GM12878 (cell line): ENCODE results near the gene MSGN1. TPM values are rescaled to one million over a fixed set of nuclear protein-coding genes. Genes with fewer than 3 reads are reported as not detected.

Experiments used
- BHLHE40 ChIP-seq, 2 experiments: fragments of 450-650 bp in 1 of 2; IDR thresholded peaks; 2 replicates each; pipeline ENCODE4 v1.6.1; 2011 to 2017; ENCODE audit warnings: low read depth in 2 of 2, borderline replicate concordance in 1 of 2, improper control_type of control experiment in 1 of 2, low read length in 1 of 2, mild to moderate bottlenecking in 1 of 2
- HDGF ChIP-seq: fragments of 450-650 bp; IDR thresholded peaks from 2 replicates; pipeline ENCODE4 v1.6.1; 2016; ENCODE audit warnings: antibody characterized with exemption
- NR2F1 ChIP-seq: fragments of 450-650 bp; conservative IDR thresholded peaks from 2 replicates; pipeline ENCODE4 v1.6.1; 2017; ENCODE audit warnings: mild to moderate bottlenecking
- NRF1 ChIP-seq: conservative IDR thresholded peaks from 2 replicates; pipeline ENCODE4 v1.6.1; 2011; ENCODE audit warnings: mild to moderate bottlenecking, low read depth, low read length, improper control_type of control experiment
- PAX8 ChIP-seq: fragments of 450-650 bp; IDR thresholded peaks from 2 replicates; pipeline ENCODE4 v1.6.1; 2017; ENCODE audit warnings: mild to moderate bottlenecking, moderate library complexity
- RAD21 ChIP-seq: IDR thresholded peaks from 2 replicates; pipeline ENCODE4 v1.6.1; 2011; ENCODE audit warnings: mild to moderate bottlenecking, low read depth, low read length, moderate library complexity; ENCODE audit not compliant: insufficient read depth
- RBBP5 ChIP-seq: fragments of 200-600 bp; sonication (generic); conservative IDR thresholded peaks from 2 replicates; pipeline ENCODE4 v1.6.1; 2016
- RFX5 ChIP-seq: IDR thresholded peaks from 2 replicates; pipeline ENCODE4 v1.6.1; 2011; ENCODE audit warnings: low read depth, low read length, improper control_type of control experiment
- RUNX3 ChIP-seq: IDR thresholded peaks from 2 replicates; pipeline ENCODE4 v1.6.1; 2012; ENCODE audit warnings: low read length, inconsistent platforms
- YY1 ChIP-seq: IDR thresholded peaks from 2 replicates; pipeline ENCODE4 v1.6.1; 2011; ENCODE audit warnings: low read depth, mild to moderate bottlenecking, low read length
- ZBTB11 ChIP-seq: fragments of 450-650 bp; formaldehyde crosslinking; IDR thresholded peaks from 2 replicates; pipeline ENCODE4 v1.5.0; 2022; ENCODE audit warnings: mild to moderate bottlenecking, missing genetic modification characterization
- polyA plus RNA-seq, 11 experiments: library from polyadenylated mRNA; depleted of rRNA in 4 of 11; unstranded in 6 of 11; stranded (reverse) in 5 of 11; fragments of >200 nt; fragmentation: Nextera tagmentation in 4 of 11; fragmentation: Illumina TruSeq in 1 of 11; extraction: Ambion mirVana in 4 of 11; extraction: Trizol in 1 of 11; gene quantifications; 1 replicate in 1 of 11; 2 replicates in 10 of 11; pipeline versions ENCODE4 v1.2.1 to v1.2.3, GENCODE V29; 2011 to 2016; ENCODE audit warnings: inconsistent platforms in 2 of 11, missing spikeins in 2 of 11, low read depth in 1 of 11
- total RNA-seq, 4 experiments: library from RNA; depleted of rRNA in 3 of 4; stranded (reverse); fragments of >200 nt in 3 of 4; fragmentation: Illumina TruSeq in 1 of 4; extraction: Trizol in 1 of 4; gene quantifications; 2 replicates each; pipeline versions ENCODE4 v1.2.1 to v1.2.3, GENCODE V29; 2013 to 2021
- TF ChIP-seq, protein P1 (sequence below), 3 experiments: IDR thresholded peaks in 2 of 3; conservative IDR thresholded peaks in 1 of 3; 2 replicates each; pipeline ENCODE4 v1.5.1; 2011; ENCODE audit warnings: low read depth in 3 of 3, low read length in 3 of 3, mild to moderate bottlenecking in 3 of 3, control low read depth in 2 of 3, moderate library complexity in 2 of 3, inconsistent platforms in 1 of 3, mixed read lengths in 1 of 3; ENCODE audit not compliant: control insufficient read depth in 2 of 3, insufficient read depth in 1 of 3; ENCODE audit errors: extremely low read depth in 1 of 3
- TF ChIP-seq, protein P2 (sequence below): fragments of 450-650 bp; IDR thresholded peaks from 2 replicates; pipeline ENCODE4 v1.6.1; 2016; ENCODE audit warnings: mild to moderate bottlenecking
- TF ChIP-seq, protein P3 (sequence below): IDR thresholded peaks from 2 replicates; pipeline ENCODE4 v1.6.1; 2011; ENCODE audit warnings: low read depth, low read length, improper control_type of control experiment, borderline replicate concordance

MSGN1 gene
- total and polyA plus RNA-seq, 10 of the 15 experiments (the other 5 are each of a cell fraction or from before 2014, with no cell fraction given), result 0.27 TPM; not detected in 9

GRCh38 chr2:17830053-17831034 lies 14.1 kb downstream of the MSGN1 start (continued):
- TF ChIP-seq ZBTB11, result no peak
- TF ChIP-seq RFX5, result no peak
- TF ChIP-seq BHLHE40 (IDR thresholded peaks at IDR 0.05; ENCODE audit: borderline replicate concordance in 1 of 2, low read depth in 2 of 2, low read length in 1 of 2), result peak; percentile 34 to 41; a peak in 1 of 4 replicates
- TF ChIP-seq, protein P1, sequence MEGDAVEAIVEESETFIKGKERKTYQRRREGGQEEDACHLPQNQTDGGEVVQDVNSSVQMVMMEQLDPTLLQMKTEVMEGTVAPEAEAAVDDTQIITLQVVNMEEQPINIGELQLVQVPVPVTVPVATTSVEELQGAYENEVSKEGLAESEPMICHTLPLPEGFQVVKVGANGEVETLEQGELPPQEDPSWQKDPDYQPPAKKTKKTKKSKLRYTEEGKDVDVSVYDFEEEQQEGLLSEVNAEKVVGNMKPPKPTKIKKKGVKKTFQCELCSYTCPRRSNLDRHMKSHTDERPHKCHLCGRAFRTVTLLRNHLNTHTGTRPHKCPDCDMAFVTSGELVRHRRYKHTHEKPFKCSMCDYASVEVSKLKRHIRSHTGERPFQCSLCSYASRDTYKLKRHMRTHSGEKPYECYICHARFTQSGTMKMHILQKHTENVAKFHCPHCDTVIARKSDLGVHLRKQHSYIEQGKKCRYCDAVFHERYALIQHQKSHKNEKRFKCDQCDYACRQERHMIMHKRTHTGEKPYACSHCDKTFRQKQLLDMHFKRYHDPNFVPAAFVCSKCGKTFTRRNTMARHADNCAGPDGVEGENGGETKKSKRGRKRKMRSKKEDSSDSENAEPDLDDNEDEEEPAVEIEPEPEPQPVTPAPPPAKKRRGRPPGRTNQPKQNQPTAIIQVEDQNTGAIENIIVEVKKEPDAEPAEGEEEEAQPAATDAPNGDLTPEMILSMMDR (IDR thresholded peaks at IDR 0.05 in 2 of 3, conservative IDR thresholded peaks at IDR 0.05 in 1 of 3; ENCODE audit: control insufficient read depth in 2 of 3, extremely low read depth in 1 of 3, insufficient read depth in 1 of 3, low read depth in 3 of 3, low read length in 3 of 3), result peak; percentile 85 to 93 (median 90)
- TF ChIP-seq PAX8, result no peak
- no peak for TF ChIP-seq NRF1
- TF ChIP-seq, protein P2, sequence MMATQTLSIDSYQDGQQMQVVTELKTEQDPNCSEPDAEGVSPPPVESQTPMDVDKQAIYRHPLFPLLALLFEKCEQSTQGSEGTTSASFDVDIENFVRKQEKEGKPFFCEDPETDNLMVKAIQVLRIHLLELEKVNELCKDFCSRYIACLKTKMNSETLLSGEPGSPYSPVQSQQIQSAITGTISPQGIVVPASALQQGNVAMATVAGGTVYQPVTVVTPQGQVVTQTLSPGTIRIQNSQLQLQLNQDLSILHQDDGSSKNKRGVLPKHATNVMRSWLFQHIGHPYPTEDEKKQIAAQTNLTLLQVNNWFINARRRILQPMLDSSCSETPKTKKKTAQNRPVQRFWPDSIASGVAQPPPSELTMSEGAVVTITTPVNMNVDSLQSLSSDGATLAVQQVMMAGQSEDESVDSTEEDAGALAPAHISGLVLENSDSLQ, result no peak
- peak; percentile 64 for TF ChIP-seq YY1
- TF ChIP-seq NR2F1, result no peak
- TF ChIP-seq, protein P3, sequence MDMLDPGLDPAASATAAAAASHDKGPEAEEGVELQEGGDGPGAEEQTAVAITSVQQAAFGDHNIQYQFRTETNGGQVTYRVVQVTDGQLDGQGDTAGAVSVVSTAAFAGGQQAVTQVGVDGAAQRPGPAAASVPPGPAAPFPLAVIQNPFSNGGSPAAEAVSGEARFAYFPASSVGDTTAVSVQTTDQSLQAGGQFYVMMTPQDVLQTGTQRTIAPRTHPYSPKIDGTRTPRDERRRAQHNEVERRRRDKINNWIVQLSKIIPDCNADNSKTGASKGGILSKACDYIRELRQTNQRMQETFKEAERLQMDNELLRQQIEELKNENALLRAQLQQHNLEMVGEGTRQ, result no peak
- no peak for TF ChIP-seq RBBP5
- TF ChIP-seq RAD21, result peak; percentile 88
- TF ChIP-seq HDGF, result no peak
- no peak for TF ChIP-seq RUNX3
